ENCODE measurements around the gene EPHB6. TPM values are rescaled to one million over a fixed set of nuclear protein-coding genes. Genes with fewer than 3 reads are reported as not detected.

The EPHB6 gene
- total RNA-seq, 4 donors from 2014 or later: 15.2 to 40.4 (median 26.1) TPM

DNA sequence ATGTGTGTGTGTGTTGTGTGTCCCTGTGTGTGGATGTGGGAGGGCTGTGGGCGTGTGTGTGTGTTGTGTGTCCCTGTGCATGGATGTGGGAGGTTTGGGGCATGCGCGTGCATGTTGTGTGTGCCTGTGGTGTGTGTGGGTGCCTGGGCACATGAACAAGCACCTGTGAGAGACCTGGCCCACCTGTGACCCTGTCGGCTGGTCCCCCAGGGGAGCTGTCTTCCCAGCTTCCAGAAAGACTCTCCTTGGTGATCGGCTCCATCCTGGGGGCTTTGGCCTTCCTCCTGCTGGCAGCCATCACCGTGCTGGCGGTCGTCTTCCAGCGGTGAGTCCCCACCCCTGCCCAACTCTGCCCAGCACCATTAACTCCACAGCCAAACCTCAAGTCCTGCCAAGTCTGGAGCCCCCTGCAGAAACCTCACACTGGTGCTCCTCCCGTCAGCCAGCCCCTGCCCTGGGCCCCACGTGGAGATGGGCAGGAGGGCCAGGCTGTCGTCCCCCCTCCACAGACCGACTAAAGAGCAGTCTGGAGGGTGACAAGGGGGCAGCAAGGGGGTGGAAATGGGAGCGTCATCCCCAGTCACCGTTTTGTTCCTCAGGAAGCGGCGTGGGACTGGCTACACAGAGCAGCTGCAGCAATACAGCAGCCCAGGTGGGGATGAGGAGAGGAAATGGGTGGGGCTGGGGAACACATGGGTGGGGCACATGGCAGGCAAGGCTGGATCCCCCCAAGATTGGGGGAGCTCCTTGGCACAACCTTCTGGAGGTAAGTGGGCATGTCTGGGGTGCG, 12.7 kb downstream of the EPHB6 start:
- intact Hi-C loops (cut with DNase I): no loop called here
- TF ChIP-seq POLR2A (IDR thresholded peaks at IDR 0.05): no peak
- TF ChIP-seq, protein P1, sequence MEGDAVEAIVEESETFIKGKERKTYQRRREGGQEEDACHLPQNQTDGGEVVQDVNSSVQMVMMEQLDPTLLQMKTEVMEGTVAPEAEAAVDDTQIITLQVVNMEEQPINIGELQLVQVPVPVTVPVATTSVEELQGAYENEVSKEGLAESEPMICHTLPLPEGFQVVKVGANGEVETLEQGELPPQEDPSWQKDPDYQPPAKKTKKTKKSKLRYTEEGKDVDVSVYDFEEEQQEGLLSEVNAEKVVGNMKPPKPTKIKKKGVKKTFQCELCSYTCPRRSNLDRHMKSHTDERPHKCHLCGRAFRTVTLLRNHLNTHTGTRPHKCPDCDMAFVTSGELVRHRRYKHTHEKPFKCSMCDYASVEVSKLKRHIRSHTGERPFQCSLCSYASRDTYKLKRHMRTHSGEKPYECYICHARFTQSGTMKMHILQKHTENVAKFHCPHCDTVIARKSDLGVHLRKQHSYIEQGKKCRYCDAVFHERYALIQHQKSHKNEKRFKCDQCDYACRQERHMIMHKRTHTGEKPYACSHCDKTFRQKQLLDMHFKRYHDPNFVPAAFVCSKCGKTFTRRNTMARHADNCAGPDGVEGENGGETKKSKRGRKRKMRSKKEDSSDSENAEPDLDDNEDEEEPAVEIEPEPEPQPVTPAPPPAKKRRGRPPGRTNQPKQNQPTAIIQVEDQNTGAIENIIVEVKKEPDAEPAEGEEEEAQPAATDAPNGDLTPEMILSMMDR (IDR thresholded peaks at IDR 0.05): no peak

DNA sequence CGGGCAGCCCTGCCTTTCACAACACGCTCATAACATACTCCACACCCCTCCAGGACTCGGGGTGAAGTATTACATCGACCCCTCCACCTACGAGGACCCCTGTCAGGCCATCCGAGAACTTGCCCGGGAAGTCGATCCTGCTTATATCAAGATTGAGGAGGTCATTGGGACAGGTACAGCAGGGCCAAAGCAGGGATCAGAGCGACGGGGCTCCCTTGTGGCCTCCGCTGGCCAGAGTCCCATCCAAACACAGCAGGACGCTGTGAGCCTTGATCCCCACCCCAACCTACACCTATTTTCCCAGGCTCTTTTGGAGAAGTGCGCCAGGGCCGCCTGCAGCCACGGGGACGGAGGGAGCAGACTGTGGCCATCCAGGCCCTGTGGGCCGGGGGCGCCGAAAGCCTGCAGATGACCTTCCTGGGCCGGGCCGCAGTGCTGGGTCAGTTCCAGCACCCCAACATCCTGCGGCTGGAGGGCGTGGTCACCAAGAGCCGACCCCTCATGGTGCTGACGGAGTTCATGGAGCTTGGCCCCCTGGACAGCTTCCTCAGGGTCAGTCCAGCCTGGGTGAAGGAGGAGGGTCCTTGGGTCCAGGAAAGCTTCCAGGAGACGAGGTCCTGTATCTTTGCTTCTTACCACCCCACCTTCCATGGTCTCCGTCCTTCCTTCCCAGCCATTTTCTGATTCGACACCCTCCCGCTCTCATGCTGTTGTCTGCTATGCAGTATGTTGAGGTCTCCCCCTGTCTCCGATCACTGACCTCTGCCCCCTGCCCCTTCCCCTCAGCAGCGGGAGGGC, 13.5 kb downstream of the EPHB6 start:
- 76 to 88% methylated on average over 8 to 16 of the region's 31 CpGs for WGBS, 2 donors
- no peak overlapping the region for H3K4me3 ChIP-seq
- H3K36me3 ChIP-seq: peaks cover 0 to 75% (median 0%) of the 10 kb centered on the region in 3 donors
- H3K27me3 ChIP-seq: no peaks in the 10 kb centered on the region
- no peak for DNase-seq
- TF ChIP-seq POLR2A (IDR thresholded peaks at IDR 0.05): no peak
- TF ChIP-seq, protein P1 (IDR thresholded peaks at IDR 0.05): no peak
- intact Hi-C loops (cut with DNase I): no loop called here
- H3K9me3 ChIP-seq: no peaks in the 10 kb centered on the region
- H3K4me1 ChIP-seq: peaks cover 0 to 22% (median 8%) of the 10 kb centered on the region in 3 donors
- H3K27ac ChIP-seq: no peak overlapping the region

More for the DNA sequence above, 12.7 kb downstream of the EPHB6 start:
- WGBS, 2 donors: 82 to 88% methylated on average over 6 of the region's 18 CpGs
- Histone ChIP-seq H3K27me3 (no peaks in the 10 kb centered on the region), H3K4me3 (no peak overlapping the region), H3K4me1 (peaks cover 0 to 22% (median 8%) of the 10 kb centered on the region in 3 donors), H3K36me3 (peaks cover 0 to 82% (median 0%) of the 10 kb centered on the region in 3 donors), H3K9me3 (no peaks in the 10 kb centered on the region), H3K27ac (no peak overlapping the region)
- DNase-seq: no peak

DNA sequence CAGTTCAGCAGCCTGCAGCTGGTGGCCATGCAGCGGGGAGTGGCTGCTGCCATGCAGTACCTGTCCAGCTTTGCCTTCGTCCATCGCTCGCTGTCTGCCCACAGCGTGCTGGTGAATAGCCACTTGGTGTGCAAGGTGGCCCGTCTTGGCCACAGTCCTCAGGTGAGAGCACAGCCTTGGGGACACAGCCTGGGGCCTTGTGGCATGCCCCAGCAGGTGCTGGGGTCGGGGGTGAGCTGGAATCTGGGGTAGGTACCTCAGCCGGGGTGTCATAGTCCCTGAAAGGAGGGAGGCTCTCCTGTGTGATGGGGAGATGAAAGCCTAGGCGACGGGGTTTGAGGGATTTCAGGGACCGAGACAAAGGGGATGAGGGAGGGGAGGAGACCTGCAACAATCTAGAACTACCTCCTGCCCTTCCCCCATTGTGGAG, 14.1 kb downstream of the EPHB6 start:
- no peaks in the 10 kb centered on the region for H3K27me3 ChIP-seq
- no peaks in the 10 kb centered on the region for H3K9me3 ChIP-seq
- no peak overlapping the region for H3K27ac ChIP-seq
- DNase-seq: no peak
- H3K4me1 ChIP-seq: peaks cover 0 to 22% (median 8%) of the 10 kb centered on the region in 3 donors
- peaks cover 0 to 69% (median 0%) of the 10 kb centered on the region in 3 donors for H3K36me3 ChIP-seq
- intact Hi-C loops (cut with DNase I): no loop called here
- WGBS, 2 donors: 87 to 88% methylated on average over 6 to 8 of the region's 11 CpGs
- TF ChIP-seq, protein P1 (IDR thresholded peaks at IDR 0.05): no peak
- TF ChIP-seq POLR2A (IDR thresholded peaks at IDR 0.05): no peak
- no peak overlapping the region for H3K4me3 ChIP-seq

DNA sequence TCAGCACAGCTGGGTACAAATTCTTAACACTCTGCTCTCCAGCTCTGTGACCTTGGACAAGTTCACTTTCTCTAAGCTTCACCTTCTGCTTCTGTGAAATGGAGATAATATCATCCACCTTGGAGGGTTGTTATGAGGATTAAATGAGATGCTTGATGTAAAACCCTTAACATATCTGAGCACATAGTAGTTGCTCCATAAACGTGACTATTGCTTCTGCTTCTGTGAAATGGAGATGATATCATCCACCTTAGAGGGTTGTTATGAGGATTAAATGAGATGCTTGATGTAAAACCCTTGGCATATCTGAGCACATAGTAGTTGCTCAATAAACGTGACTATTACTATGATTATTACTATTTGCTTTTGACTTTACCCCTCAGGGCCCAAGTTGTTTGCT, 14.6 kb downstream of the EPHB6 start:
- TF ChIP-seq, protein P1 (IDR thresholded peaks at IDR 0.05): no peak
- TF ChIP-seq POLR2A (IDR thresholded peaks at IDR 0.05): no peak
- peaks cover 0 to 18% (median 8%) of the 10 kb centered on the region in 3 donors for H3K4me1 ChIP-seq
- H3K27ac ChIP-seq: no peak overlapping the region
- DNase-seq: no peak
- H3K27me3 ChIP-seq: no peaks in the 10 kb centered on the region
- intact Hi-C loops (cut with DNase I): no loop called here
- WGBS, 2 donors: 57 to 69% methylated on average over 2 of the region's 2 CpGs
- no peaks in the 10 kb centered on the region for H3K9me3 ChIP-seq
- H3K4me3 ChIP-seq: no peak overlapping the region
- H3K36me3 ChIP-seq: peaks cover 0 to 66% (median 0%) of the 10 kb centered on the region in 3 donors

DNA sequence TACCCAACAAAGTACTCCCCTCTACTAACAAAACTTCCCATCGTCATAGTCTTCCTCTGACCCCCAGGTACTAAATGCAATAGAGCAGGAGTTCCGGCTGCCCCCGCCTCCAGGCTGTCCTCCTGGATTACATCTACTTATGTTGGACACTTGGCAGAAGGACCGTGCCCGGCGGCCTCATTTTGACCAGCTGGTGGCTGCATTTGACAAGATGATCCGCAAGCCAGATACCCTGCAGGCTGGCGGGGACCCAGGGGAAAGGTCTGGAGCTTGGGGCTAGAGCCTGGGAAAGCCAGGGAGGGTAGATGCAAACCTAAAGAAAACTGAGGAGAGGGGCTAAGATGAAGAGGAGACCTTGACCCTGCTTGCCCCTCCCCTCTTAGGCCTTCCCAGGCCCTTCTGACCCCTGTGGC, 15.3 kb downstream of the EPHB6 start:
- TF ChIP-seq POLR2A (IDR thresholded peaks at IDR 0.05): no peak
- TF ChIP-seq, protein P1 (IDR thresholded peaks at IDR 0.05): no peak
- no peak for DNase-seq
- H3K27ac ChIP-seq: no peak overlapping the region

More for the DNA sequence above, 15.3 kb downstream of the EPHB6 start:
- H3K36me3 ChIP-seq: peaks cover 0 to 68% (median 0%) of the 10 kb centered on the region in 3 donors
- peaks cover 0 to 11% (median 8%) of the 10 kb centered on the region in 3 donors for H3K4me1 ChIP-seq
- intact Hi-C loops (cut with DNase I): loop anchor here (10.0 kb wide), 1 partner anchor 135 kb away; no protein-coding TSS in a partner anchor
- WGBS, 2 donors: 76 to 86% methylated on average over 4 to 5 of the region's 8 CpGs
- no peaks in the 10 kb centered on the region for H3K27me3 ChIP-seq
- H3K9me3 ChIP-seq: no peaks in the 10 kb centered on the region
- H3K4me3 ChIP-seq: no peak overlapping the region
